K562 (cell line): ENCODE results near the gene OSBPL10. TPM values are rescaled to one million over a fixed set of nuclear protein-coding genes. Genes with fewer than 3 reads are reported as not detected.

ENCODE experiments used
- ATAC-seq: fragments of 200-7000 bp; cut with Tn5 transposase; 3 replicates; pipeline ENCODE4 v1.9.1; 2020; ENCODE audit warnings: moderate library complexity
- BruUV-seq: library from RNA; stranded (reverse); fragments of 400-500 nt; replicated peaks from 2 replicates; lab custom pipeline; 2021; lab: Mats Ljungman, UMichigan
- CTCF ChIA-PET: fragments of 300-600 bp; formaldehyde crosslinking; extraction: SDS; loops from one replicate; lab custom pipeline; 2021; ENCODE audit warnings: low intra/inter-chr PET ratio; lab: Yijun Ruan, JAX
- POLR2A ChIA-PET: fragments of 300-600, 350-650 bp; sonication (Branson Sonifier 250); formaldehyde crosslinking; extraction: SDS; loops from one replicate; lab custom pipeline; 2021; ENCODE audit warnings: antibody characterized with exemption, inconsistent platforms; lab: Yijun Ruan, JAX
- DNase-seq, 4 experiments: peaks; one replicate each; pipeline versions ENCODE4 v3.0.0 to v3.0.0-alpha.2; 2011 to 2018; ENCODE audit warnings: low spot score in 3 of 4, mixed read lengths in 3 of 4; ENCODE audit errors: extremely low read depth in 1 of 4
- FAIRE-seq: peaks from 2 replicates; lab custom pipeline; 2011; peaks lifted over from hg19 to GRCh38; lab: Jason Lieb, UNC
- H2AFZ ChIP-seq: 2 replicates; pipeline ENCODE4 v1.6.0; 2011; ENCODE audit warnings: low read depth, low read length, control low read depth, inconsistent platforms
- H3K27ac ChIP-seq: fragments of 200-600 bp; 3 replicates; pipeline ENCODE4 v1.8.0; 2011; ENCODE audit warnings: low read depth, mild to moderate bottlenecking, control low read depth, inconsistent platforms, low read length, moderate library complexity, mixed read lengths; ENCODE audit errors: extremely low read depth
- H3K27me3 ChIP-seq, 2 experiments: fragments of 300-600 bp in 1 of 2; 2 replicates in 1 of 2; 3 replicates in 1 of 2; pipeline versions ENCODE4 v1.6.0 to v1.8.0; 2011; ENCODE audit warnings: inconsistent platforms in 2 of 2, low read length in 2 of 2, mild to moderate bottlenecking in 1 of 2, mixed read lengths in 1 of 2, moderate library complexity in 1 of 2; ENCODE audit not compliant: control insufficient read depth in 2 of 2, insufficient read depth in 2 of 2
- H3K36me3 ChIP-seq: fragments of 300-600 bp; 3 replicates; pipeline ENCODE4 v1.8.0; 2011; ENCODE audit warnings: mild to moderate bottlenecking, low read length, inconsistent platforms; ENCODE audit not compliant: control insufficient read depth, insufficient read depth
- H3K4me1 ChIP-seq, 2 experiments: fragments of 200-600 bp in 1 of 2; replicated peaks in 1 of 2; 2 replicates in 1 of 2; 3 replicates in 1 of 2; pipeline versions ENCODE4 v1.5.1 to v1.8.0; 2011; ENCODE audit warnings: inconsistent platforms in 2 of 2, low read length in 2 of 2, mild to moderate bottlenecking in 1 of 2, mixed read lengths in 1 of 2, moderate library complexity in 1 of 2; ENCODE audit not compliant: control insufficient read depth in 2 of 2, insufficient read depth in 2 of 2
- H3K4me2 ChIP-seq: 2 replicates; pipeline ENCODE4 v1.6.1; 2011; ENCODE audit warnings: low read length, control low read depth, inconsistent platforms, mixed read lengths; ENCODE audit not compliant: insufficient read depth
- H3K4me3 ChIP-seq: fragments of 200-600 bp; sonication (generic), shearing (Covaris generic); 2 replicates; pipeline ENCODE4 v1.5.1; 2016; ENCODE audit warnings: control low read depth, inconsistent platforms
- H3K79me2 ChIP-seq: fragments of 200-600 bp; 3 replicates; pipeline ENCODE4 v1.8.0; 2011; ENCODE audit warnings: low read length, inconsistent platforms; ENCODE audit not compliant: control insufficient read depth, insufficient read depth
- H3K9ac ChIP-seq, 2 experiments: 2 replicates each; pipeline versions ENCODE4 v1.6.0 to v1.6.1; 2011; ENCODE audit warnings: low read depth in 2 of 2, low read length in 2 of 2, control low read depth in 1 of 2, inconsistent platforms in 1 of 2, mild to moderate bottlenecking in 1 of 2, mixed read lengths in 1 of 2; ENCODE audit not compliant: insufficient read depth in 1 of 2
- H3K9me1 ChIP-seq: one replicate; pipeline ENCODE4 v1.6.0; 2011; ENCODE audit warnings: inconsistent platforms, mild to moderate bottlenecking, low read length, moderate library complexity; ENCODE audit not compliant: control insufficient read depth, insufficient read depth
- H3K9me3 ChIP-seq: replicated peaks from 2 replicates; pipeline ENCODE4 v1.5.1; 2011; ENCODE audit warnings: low read depth, low read length, inconsistent platforms; ENCODE audit not compliant: control insufficient read depth, insufficient read depth
- H4K20me1 ChIP-seq: replicated peaks from 2 replicates; pipeline ENCODE4 v1.6.1; 2011; ENCODE audit warnings: low read length, inconsistent platforms, mixed read lengths; ENCODE audit not compliant: control insufficient read depth, insufficient read depth
- ASH1L ChIP-seq: fragments of 450-650 bp; IDR thresholded peaks from 2 replicates; pipeline ENCODE4 v1.6.1; 2018; ENCODE audit warnings: borderline replicate concordance, mild to moderate bottlenecking, low read depth; ENCODE audit not compliant: partially characterized antibody
- CREM ChIP-seq: IDR thresholded peaks from 2 replicates; pipeline ENCODE4 v1.6.1; 2014; ENCODE audit warnings: antibody characterized with exemption, low read depth
- CTBP1 ChIP-seq: fragments of 450-650 bp; IDR thresholded peaks from 2 replicates; pipeline ENCODE4 v1.6.1; 2016; ENCODE audit warnings: borderline replicate concordance
- DPF2 ChIP-seq: fragments of 450-650 bp; IDR thresholded peaks from 2 replicates; pipeline ENCODE4 v1.6.1; 2016
- ETV5 ChIP-seq: sonication (generic); formaldehyde crosslinking; IDR thresholded peaks from 2 replicates; pipeline ENCODE4 v1.4.0; 2020; ENCODE audit warnings: low read depth, mild to moderate bottlenecking, missing genetic modification reagents
- FOSL1 ChIP-seq: fragments of 200-800 bp; sonication (Bioruptor generic); conservative IDR thresholded peaks from 2 replicates; pipeline ENCODE4 v1.6.1; 2016; ENCODE audit warnings: missing genetic modification characterization, missing compliant biosample characterization
- FOXJ2 ChIP-seq: fragments of 200-800 bp; sonication (Bioruptor generic); IDR thresholded peaks from 2 replicates; pipeline ENCODE4 v1.6.1; 2016; ENCODE audit warnings: missing genetic modification characterization, missing compliant biosample characterization
- HES1 ChIP-seq: fragments of 450-650 bp; IDR thresholded peaks from 2 replicates; pipeline ENCODE4 v1.6.1; 2016; ENCODE audit warnings: low read depth, mild to moderate bottlenecking, moderate library complexity
- HMBOX1 ChIP-seq: sonication (generic); IDR thresholded peaks from 2 replicates; pipeline ENCODE4 v1.6.1; 2016
- MAFG ChIP-seq: fragments of 450-650 bp; conservative IDR thresholded peaks from 2 replicates; pipeline ENCODE4 v1.6.1; 2016; ENCODE audit warnings: missing genetic modification characterization, missing compliant biosample characterization
- RBM15 ChIP-seq: fragments of 200-400 bp; formaldehyde crosslinking; IDR thresholded peaks from 2 replicates; pipeline ENCODE4 v1.6.1; 2018; ENCODE audit warnings: mild to moderate bottlenecking, low read length, moderate library complexity; ENCODE audit not compliant: insufficient read depth
- RNF219 ChIP-seq: fragments of 250-450 bp; sonication (Bioruptor Pico); IDR thresholded peaks from 2 replicates; pipeline ENCODE4 v1.5.0; 2022; ENCODE audit warnings: mild to moderate bottlenecking
- SAFB2 ChIP-seq: fragments of 200-400 bp; formaldehyde crosslinking; IDR thresholded peaks from 2 replicates; pipeline ENCODE4 v1.6.1; 2018; ENCODE audit warnings: borderline replicate concordance, low read length, low read depth, moderate library complexity; ENCODE audit not compliant: severe bottlenecking
- SRF ChIP-seq, 2 experiments: fragments of 250-450, 450-650 bp in 1 of 2; sonication (Bioruptor Pico) in 1 of 2; sonication (generic) in 1 of 2; formaldehyde crosslinking; IDR thresholded peaks; 2 replicates each; pipeline versions ENCODE4 v1.5.0 to v1.5.1; 2020 to 2022; ENCODE audit warnings: mild to moderate bottlenecking in 1 of 2, missing genetic modification reagents in 1 of 2
- TEAD2 ChIP-seq: fragments of 450-650 bp; IDR thresholded peaks from 2 replicates; pipeline ENCODE4 v1.6.1; 2016; ENCODE audit warnings: missing genetic modification characterization, control low read depth, missing compliant biosample characterization
- ZBTB8A ChIP-seq: fragments of 450-650 bp; IDR thresholded peaks from 2 replicates; pipeline ENCODE4 v1.6.1; 2018; ENCODE audit warnings: mild to moderate bottlenecking, moderate library complexity; ENCODE audit not compliant: partially characterized antibody
- ZC3H4 ChIP-seq: sonication (generic); formaldehyde crosslinking; IDR thresholded peaks from 2 replicates; pipeline ENCODE4 v1.9.0; 2021; ENCODE audit warnings: missing genetic modification reagents, borderline replicate concordance
- ZFP36 ChIP-seq: fragments of 150-350 bp; IDR thresholded peaks from 2 replicates; pipeline ENCODE4 v1.6.1; 2018; ENCODE audit warnings: low read length, low read depth; ENCODE audit not compliant: partially characterized antibody
- ZNF175 ChIP-seq: fragments of 200-800 bp; sonication (Bioruptor generic); IDR thresholded peaks from 2 replicates; pipeline ENCODE4 v1.6.1; 2016; ENCODE audit warnings: low read depth, mild to moderate bottlenecking, missing genetic modification characterization, missing compliant biosample characterization
- ZNF41 ChIP-seq: fragments of 250-450 bp; sonication (Bioruptor Pico); conservative IDR thresholded peaks from 2 replicates; pipeline ENCODE4 v1.4.0; 2020; ENCODE audit warnings: mild to moderate bottlenecking
- ZNF436 ChIP-seq: fragments of 250-450, 450-650 bp; sonication (Bioruptor Pico); formaldehyde crosslinking; IDR thresholded peaks from 2 replicates; pipeline ENCODE4 v1.7.0; 2020; ENCODE audit warnings: mild to moderate bottlenecking
- WGBS: fragments of 100-300 bp; shearing (Covaris generic); methylation state at CpG from one replicate; pipeline ENCODE4 v1.1.6; 2016; ENCODE audit warnings: low coverage, mixed read lengths; ENCODE audit not compliant: insufficient coverage; ENCODE audit errors: missing lambda C conversion rate; 5-methylcytosine and 5-hydroxymethylcytosine counted together
- in situ Hi-C: fragments of 300-500 bp; cut with MboI; formaldehyde crosslinking; loops from 4 replicates; pipeline ENCODE4 v1.15.0; 2018; ENCODE audit warnings: inconsistent platforms, mixed read lengths
- intact Hi-C: fragments of 100-400 bp; cut with micrococcal nuclease; formaldehyde crosslinking; loops from 2 replicates; pipeline ENCODE4 v1.14.2; 2022
- polyA plus RNA-seq, 8 experiments: library from polyadenylated mRNA; depleted of rRNA in 4 of 8; stranded (reverse) in 5 of 8; unstranded in 3 of 8; fragments of >200 nt; fragmentation: Nextera tagmentation in 2 of 8; fragmentation: Illumina TruSeq in 1 of 8; extraction: Ambion mirVana in 2 of 8; extraction: Trizol in 1 of 8; gene quantifications; 2 replicates each; pipeline versions ENCODE4 v1.2.1 to v1.2.3, GENCODE V29; 2011 to 2014; ENCODE audit warnings: inconsistent platforms in 1 of 8, missing spikeins in 1 of 8
- total RNA-seq, 7 experiments: library from RNA; depleted of rRNA in 6 of 7; stranded (reverse); fragments of >200 nt in 6 of 7; fragmentation: Illumina TruSeq in 2 of 7; extraction: Trizol in 2 of 7; gene quantifications; 2 replicates each; pipeline versions ENCODE4 v1.2.1 to v1.2.3, GENCODE V29; 2011 to 2021; ENCODE audit warnings: low replicate concordance in 1 of 7

Gene OSBPL10
- total and polyA plus RNA-seq, 9 of the 15 experiments (the other 6 are each of a cell fraction or from before 2014, with no cell fraction given), result 0.03 to 0.19 (median 0.14) TPM; not detected in 2

- peak; percentile 33 for ATAC-seq
- Histone ChIP-seq H3K27me3 (peaks cover 0 to 5% of the 10 kb centered on the region in 2 experiments; a peak in 2 of 5 replicates), H3K79me2 (no peaks in the 10 kb centered on the region), H3K4me1 (no peaks in the 10 kb centered on the region; a peak in 1 of 5 replicates), H3K9me1 (no peaks in the 10 kb centered on the region), H2AFZ (peak overlapping the region; percentile 13), H3K9me3 (no peaks in the 10 kb centered on the region), H3K4me3 (no peak overlapping the region), H3K4me2 (no peak overlapping the region), H4K20me1 (no peaks in the 10 kb centered on the region), H3K36me3 (no peaks in the 10 kb centered on the region), H3K9ac (no peak overlapping the region), H3K27ac (no peak overlapping the region)
- BruUV-seq, result no TSS peak
- ChIA-PET POLR2A (interaction anchor here (0.9 kb wide), 1 partner anchor 17 kb away, joined by 3 read pairs; no protein-coding TSS in a partner anchor), CTCF (no interaction called here)
- DNase-seq, result no peak
- no peak for FAIRE-seq
- 7% methylated on average over 7 of the region's 7 CpGs for WGBS
- intact Hi-C loops, result no loop called here
- in situ Hi-C loops, result no loop called here
- TF ChIP-seq DPF2 (peak; percentile 31; the same call in 1 of the 2 replicates), ZNF175 (peak; percentile 45; the same call in 1 of the 2 replicates), MAFG (tag) (peak; percentile 92), ZBTB8A (no peak), ZNF436 (CRISPR knock-in tag) (no peak), CREM (peak; percentile 37), ZC3H4 (CRISPR knock-in tag) (no peak), ZNF41 (CRISPR knock-in tag) (no peak), ASH1L (no peak), RBM15 (no peak), ZFP36 (no peak), HMBOX1 (peak; percentile 46; the same call in 1 of the 2 replicates), FOXJ2 (no peak), HES1 (no peak), FOSL1 (tag) (peak; percentile 56), TEAD2 (tag) (no peak), SAFB2 (no peak), ETV5 (CRISPR knock-in tag) (no peak), SRF (CRISPR knock-in tag; IDR thresholded peaks at IDR 0.05) (no peak), RNF219 (CRISPR knock-in tag) (no peak), CTBP1 (no peak)
Observed at GRCh38 chr3:31999907-32000439, 18.9 kb upstream of the OSBPL10 start.
